Measurements from ENCODE around the gene TBC1D20.
"Not testable (repeated sequence)": the region's sequence is repeated elsewhere in the genome, so short reads cannot be mapped to it uniquely, and the experiment has no call there.

TBC1D20 gene

DNA sequence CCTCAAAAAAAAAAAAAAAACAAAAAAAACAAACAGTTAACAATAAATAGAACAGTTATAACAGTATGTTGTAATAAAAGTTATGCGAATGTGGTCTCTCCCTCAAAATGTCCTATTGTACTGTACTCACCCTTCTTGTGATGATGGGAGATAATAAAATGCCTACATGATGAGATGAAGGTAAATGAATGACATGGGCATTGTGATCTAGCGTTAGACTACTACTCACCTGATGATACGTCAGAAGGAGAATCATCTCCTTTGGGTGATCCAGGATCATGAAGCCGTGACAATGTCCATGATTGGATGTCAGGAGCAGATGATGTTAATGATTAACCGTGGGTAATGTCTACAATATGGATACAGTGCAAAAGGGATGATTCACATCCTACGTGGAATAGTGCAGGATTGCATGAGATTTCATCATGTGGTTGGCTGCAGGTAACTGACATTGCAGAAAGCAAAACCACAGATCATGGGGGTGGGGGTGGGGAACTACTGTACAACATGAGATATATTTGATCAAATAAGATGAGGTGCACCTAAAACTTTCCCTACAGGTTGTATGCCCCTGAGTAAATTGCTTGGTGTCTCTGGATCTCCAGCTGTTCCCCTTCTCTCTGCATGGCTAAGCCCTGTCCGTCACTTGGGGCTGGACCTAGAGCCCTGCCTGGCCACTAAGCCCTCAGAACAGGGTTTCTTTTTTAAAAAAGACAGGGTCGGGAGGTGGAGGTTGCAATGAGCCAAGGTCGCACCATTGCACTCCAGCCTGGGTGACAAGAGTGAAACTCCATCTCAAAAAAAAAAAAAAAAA lies 60.4 kb downstream of the TBC1D20 start:
- no peak for DNase-seq (ENCODE audit: low spot score)

DNA sequence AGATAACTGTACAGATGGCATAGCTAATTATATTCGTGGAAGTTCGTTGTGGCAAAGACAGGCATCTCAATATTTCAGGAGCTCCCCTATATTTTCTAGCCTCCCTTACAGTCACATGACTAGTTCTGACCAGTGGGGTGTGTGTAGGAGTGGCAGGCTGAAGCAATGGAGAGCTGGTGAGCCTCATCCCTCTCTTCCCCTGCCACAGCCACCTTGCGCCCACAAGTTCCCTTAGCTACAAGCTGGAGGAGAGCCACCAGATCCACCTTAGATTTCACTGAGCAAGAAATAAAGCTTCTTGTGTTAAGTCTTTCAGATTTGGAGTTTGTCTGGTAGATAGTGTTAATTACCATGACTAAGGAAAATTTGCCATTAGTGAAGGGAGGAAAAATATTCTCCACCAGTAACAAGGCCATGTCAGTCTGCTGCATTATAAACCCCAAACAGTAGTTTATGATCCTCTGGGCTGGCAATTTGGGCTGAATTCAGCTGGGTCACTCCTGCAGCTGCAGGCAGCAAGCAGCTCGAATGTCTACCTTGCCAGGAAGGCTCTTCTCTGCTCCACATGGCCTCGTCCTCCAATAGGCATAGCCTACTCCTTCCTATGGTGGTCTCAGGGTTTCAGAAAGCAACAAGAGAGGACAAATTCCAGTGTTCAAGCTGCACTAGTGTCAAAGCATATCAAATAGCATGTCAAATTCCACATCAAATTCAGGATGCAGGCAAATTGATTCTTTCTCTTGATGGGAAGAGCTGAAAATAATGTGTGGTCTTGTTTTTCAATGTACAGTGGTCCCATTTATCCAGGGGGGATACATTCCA lies 61.7 kb downstream of the TBC1D20 start:
- peak; percentile 55 for DNase-seq (ENCODE audit: low spot score)

DNA sequence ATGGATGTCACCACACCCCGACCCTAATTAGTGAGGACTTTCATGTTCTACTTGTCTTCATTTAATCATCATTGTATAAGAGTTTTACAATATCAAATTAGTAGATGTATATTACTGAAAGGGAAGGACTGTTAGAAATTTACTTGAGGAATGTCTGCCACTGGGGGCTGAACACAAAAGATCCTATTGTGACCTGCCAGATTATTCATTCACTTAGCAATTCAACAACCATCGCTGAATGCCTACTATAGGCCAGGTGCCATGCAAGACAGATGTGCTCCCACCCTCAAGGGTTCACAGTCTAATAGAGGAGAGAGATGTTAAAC lies 62.2 kb downstream of the TBC1D20 start:
- no peak for DNase-seq (ENCODE audit: low spot score)

DNA sequence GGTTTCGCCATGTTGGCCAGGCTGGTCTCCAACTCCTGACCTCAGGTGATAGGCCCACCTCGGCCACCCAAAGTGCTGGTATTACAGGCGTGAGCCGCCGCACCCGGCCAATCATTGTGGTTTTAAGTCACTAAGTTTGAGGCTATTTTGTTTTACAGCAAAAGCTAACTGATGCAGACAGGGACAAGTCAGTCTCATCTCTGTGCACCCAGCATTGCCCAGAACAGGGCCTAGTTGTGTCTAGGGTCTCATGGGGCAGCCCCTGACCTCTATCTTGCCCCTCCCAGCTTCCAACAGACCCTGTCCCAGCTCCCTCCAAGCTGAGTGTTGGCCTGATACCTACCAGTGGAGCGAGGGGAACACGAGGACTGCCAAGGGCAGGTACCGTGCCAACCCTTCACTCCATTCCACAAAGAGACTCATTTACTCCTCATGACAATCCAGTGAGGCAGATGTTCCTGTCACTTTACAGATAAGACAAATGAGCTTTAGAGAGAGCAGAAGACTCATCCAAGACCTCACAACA lies 63.1 kb downstream of the TBC1D20 start:
- DNase-seq (ENCODE audit: low spot score) = no peak

DNA sequence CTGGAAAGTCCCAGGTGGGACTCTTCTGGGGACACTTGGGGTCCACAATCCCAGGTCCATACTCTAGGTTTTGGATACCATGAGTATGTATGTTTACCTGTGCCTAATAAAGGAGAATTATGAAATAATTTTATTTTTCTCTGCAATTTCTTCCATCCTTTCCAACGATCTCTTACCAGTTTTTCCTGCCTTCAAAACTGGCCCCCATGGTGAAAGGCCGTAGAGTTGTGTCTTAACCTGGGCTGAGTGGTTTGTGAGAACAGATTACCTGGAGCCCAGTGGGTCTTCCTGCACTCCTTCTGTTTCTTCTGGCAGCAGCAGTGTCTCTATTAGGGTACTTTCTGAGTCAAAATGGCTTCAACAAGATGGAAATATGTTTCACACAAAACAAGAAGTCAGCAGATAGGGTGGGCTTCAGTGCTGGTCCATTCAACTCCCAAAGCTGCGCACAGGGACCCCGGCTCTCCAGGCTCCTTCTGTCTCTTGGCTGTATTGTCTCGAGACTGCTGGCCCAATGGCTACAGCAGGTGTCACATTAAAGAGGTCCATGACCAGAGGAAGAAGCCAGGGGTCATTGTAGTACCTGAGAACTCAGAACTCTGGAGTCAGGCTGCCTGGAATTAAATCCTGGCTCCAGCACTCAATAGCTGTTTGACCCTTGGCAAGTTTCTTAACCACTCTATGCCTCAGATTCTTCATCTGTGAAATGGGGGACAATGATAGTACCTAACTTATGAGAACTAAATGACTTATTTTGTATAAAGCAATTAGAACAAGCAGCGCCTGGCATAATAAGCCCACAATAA lies 64.7 kb downstream of the TBC1D20 start:
- no peak for DNase-seq (ENCODE audit: low spot score)

DNA sequence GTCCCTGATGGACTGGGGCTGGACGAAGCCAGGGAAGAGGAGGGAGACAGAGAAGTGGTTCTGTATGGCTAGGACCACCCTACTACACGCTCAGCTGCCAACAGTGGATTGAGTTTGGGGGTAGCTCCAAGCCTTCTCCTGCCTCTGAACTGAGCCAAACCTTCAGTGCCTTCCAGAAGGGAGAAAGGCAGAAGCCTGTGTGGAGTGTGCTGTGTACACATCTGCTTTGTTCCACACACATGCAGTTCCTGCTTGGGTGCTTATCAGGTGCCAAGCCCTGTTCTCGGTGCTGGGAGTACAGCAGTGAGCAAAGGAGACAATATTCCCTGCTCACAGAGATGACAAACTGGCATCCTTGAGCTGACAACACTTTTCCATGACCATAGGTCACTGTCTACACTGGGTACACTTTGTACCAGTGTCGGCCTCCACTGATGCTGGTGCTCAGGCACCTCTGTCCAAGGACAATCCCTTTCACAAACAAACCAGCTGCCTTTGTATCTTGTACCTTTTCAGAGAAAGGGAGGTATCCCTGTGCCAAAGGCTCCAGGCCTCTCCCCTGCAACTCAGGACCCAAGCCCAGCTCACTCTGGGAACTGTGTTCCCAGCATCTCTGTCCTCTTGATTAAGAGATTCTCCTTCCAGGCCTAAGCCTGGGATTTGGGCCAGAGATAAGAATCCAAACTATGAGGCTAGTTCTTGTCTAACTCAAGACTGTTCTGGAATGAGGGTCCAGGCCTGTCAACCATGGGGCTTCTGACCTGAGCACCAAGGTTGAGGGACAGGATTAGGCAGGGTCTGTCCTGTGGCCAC lies 65.5 kb downstream of the TBC1D20 start:
- no peak for DNase-seq (ENCODE audit: low spot score)

DNA sequence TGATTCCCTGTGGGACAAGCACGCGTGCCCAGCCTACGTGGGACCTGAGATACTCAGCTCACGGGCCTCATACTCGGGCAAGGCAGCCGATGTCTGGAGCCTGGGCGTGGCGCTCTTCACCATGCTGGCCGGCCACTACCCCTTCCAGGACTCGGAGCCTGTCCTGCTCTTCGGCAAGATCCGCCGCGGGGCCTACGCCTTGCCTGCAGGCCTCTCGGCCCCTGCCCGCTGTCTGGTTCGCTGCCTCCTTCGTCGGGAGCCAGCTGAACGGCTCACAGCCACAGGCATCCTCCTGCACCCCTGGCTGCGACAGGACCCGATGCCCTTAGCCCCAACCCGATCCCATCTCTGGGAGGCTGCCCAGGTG lies 66.1 kb downstream of the TBC1D20 start:
- no peak for DNase-seq (ENCODE audit: low spot score)

DNA sequence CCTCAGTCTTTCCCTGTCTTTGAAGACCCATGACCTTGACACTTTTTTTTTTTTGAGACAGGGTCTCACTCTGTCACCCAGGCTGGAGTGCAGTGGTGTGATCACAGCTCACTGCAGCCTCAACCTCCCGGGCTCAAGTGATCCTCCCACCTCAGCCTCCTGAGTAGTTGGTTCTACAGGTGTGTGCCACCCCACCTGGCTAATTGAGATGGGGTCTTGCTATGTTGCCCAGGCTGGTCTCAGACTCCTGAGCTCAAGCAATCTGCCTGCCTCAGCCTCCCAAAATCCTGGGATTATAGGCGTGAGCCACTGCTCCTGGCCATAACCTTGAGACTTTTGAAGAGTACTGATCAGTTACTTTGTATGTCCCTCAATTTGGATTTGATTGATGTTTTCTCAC lies 69.0 kb downstream of the TBC1D20 start:
- not testable (repeated sequence) for DNase-seq (ENCODE audit: low spot score)

DNA sequence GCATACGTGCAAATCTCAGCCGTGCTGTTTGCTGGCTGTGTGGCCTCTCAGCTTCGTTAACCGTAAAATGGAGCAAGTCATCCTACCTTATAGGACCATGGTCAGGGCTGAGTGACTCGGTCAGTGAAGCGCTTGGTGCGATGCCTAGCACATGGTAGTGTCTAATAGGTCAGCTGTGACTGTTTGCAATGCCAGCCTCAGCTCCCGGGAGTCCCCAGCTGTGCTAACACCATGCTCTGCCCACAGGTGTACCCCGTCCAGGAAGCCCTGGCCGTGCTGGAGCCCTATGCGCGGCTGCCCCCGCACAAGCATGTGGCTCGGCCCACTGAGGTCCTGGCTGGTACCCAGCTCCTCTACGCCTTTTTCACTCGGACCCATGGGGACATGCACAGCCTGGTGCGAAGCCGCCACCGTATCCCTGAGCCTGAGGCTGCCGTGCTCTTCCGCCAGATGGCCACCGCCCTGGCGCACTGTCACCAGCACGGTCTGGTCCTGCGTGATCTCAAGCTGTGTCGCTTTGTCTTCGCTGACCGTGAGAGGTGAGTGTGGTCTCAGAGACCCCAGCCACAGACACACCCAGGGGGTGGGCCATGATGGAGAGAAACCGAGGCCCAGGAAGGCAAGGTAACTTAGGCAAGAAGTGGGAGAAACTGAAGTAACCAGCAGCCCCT lies 71.2 kb downstream of the TBC1D20 start:
- DNase-seq (ENCODE audit: low spot score) = no peak

DNA sequence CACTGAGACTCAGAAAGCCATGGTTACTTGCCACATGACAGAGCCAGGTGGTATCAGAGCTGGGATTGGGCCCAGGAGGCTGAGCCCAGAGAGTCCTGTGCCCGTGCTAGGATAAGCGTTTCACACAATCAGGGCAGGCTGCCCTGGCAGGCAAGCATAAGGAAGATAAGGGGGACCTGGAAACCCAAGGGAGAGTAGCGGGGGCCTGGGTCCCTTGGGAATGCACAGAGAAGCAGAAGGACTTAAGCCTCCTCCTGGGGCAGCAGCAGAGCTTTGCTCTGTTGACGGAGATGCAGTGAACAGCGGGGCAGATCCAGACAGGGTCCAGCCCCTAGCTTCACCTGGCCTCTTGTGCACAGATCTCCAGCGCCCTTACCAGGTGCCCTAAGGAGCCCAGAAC lies 73.1 kb downstream of the TBC1D20 start:
- DNase-seq (ENCODE audit: low spot score) = no peak

DNA sequence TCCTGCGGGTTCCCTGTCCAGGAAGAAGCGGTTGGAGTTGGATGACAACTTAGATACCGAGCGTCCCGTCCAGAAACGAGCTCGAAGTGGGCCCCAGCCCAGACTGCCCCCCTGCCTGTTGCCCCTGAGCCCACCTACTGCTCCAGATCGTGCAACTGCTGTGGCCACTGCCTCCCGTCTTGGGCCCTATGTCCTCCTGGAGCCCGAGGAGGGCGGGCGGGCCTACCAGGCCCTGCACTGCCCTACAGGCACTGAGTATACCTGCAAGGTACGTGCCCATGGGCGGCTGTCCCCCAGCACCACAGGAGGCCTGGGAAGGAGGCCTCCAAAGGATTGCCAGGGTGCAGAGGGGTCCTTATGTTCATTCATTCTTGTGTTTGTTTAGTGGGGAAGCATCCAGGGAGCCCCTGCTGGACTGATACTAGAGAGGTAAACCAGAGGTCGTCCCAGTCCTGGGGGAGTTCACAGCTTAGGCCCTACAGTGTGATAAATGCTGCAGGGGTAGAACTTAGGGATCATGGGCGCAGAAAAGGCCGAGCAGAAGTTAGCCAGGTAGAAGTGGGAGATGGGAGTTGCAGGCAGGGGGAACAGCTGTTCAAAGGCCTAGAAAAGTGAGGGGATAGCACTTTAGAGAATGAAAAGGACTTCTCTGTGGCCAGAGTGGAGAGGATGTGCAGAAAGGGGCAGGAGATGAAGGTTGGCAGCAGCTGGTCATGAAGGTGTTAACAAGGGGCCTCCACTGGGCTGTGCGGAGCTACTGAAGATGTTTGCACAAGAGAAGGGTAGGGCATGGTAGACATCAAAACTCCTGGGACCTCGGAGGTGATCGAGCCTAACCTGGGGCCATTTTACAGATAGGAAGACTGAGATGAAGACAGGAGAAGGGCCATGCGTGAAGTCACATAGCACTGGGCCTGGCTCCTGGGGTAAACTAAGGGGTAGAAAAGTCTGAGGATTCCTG lies 74.0 kb downstream of the TBC1D20 start:
- DNase-seq (ENCODE audit: low spot score) = no peak

DNA sequence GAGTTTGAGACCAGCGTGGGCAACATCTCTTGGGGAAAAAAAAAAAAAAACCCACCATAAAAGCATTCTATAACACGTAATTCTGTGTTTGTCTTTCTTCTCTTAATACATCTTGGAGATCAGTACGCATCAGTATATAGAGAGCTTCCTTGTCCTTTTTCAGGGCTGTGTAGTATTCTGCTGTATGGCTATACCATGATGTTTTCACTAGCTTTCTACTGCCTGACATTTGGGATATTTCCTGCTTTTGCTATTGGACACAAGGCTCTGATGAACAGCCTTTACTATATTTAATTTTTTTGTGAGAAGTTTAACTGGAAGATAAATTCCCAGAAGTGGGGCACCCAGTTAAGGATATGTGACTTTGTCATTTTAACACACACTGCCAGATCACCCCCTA lies 74.8 kb downstream of the TBC1D20 start:
- DNase-seq (ENCODE audit: low spot score) = no peak

DNA sequence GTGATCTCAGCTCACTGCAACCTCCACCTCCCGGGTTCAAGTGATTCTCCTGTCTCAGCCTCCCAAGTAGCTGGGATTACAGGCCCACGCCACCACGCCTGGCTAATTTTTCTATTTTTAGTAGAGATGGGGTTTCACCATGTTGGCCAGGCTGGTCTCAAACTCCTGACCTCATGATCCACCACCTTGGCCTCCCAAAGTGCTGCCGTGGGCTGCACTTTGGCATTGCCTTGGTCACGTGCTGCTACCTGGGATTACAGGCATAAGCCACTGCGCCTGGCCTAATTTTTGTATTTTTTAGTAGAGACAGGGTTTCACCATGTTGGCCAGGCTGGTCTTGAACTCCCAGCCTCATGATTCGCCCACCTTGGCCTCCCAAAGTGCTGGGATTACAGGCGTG lies 75.7 kb downstream of the TBC1D20 start:
- not testable (repeated sequence) for DNase-seq (ENCODE audit: low spot score)

Measured in iPS-NIHi11 (cell line).